Renal cortical epithelial cell (primary cell): ENCODE measurements around the gene CAMK2N2. TPM values are rescaled to one million over a fixed set of nuclear protein-coding genes. Genes with fewer than 3 reads are reported as not detected.

Experiments
- DNase-seq: peaks from one replicate; pipeline ENCODE4 v3.0.0-alpha.2; 2011; ENCODE audit warnings: low read depth
- total RNA-seq: library from RNA; depleted of rRNA; stranded (reverse); fragments of >200 nt; gene quantifications from 2 replicates; pipeline ENCODE4 v1.2.3, GENCODE V29; 2014

CAMK2N2 gene
- total RNA-seq, 1 donor from 2014 or later: 0.10 TPM

DNA sequence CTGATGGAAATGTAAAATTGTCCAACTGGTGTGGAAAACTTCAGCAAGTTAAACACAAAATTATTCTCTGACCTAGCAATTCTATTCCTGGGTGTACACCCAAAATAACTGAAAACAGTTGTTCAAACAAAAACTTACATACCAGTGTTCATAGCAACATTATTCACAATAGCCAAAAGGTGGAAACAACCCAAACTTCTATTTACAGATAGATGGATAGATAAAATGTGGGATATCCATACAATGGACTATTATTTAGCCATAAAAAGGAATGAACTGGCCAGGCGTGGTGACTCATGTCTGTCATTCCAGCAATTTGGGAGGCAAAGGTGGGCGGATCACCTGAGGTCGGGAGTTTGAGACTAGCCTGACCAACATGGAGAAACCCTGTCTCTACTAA is 38.8 kb downstream of the CAMK2N2 start:
- no peak for DNase-seq

DNA sequence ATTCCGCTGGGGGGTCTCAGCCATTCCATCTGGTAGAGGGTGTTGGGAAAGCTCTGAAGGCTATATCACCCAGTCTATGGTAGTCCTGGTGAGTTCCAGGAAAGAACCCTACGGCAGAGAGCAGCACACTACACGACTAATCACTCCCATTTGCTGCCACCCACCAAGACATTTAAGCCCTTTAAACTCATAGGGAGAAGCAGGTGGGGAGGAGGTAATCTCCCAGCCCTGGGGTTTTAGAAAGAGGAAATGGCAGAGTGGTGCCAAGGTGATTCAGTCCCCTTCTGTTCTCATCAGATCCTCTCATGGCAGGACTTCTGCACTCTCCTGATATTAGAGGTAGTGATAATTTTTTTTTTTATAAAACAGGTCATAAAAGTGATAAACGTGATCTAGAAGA is 42.5 kb downstream of the CAMK2N2 start:
- no peak for DNase-seq

DNA sequence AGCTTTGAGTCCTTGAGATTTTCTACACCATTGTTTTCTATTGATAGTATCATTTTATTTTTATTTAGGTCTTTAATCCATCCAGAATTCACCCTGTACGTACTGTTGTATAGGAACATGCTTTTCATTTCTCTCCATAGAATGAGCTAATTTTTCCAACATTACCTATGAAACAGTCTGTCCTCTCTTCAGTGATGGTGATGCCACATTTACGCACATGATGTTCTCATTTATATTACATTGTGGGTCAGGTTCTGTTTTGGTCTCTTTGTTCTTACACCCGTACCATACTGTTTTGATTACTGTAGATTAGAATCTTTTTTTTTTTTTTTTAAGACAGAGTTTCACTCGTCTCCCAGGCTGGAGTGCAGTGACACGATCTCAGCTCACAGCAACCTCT is 49.6 kb downstream of the CAMK2N2 start:
- DNase-seq: no peak

DNA sequence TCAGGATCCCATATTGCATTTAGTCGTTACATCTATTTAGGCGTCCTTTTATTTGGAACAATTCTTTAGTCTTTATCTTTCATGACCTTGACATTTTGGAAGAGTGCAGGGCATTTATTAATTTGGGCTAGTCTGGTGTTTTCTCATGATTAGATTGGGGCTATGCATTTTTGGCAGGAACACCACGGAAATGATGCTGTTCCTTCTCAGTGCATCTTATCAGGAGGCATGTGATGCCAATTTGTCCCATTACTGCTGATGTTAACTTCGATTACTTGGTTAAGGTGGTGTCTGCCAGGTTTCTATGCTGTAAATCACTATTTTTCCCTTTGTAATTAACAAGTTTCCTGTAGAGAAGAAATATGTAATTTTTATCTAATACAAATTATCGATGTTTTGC is 50.1 kb downstream of the CAMK2N2 start:
- no peak for DNase-seq

Other genes with a start within 250 kb of the CAMK2N2 start
- 12.0 and 93.6 TPM in 2 replicates for gene ABCC5, start 243.7 kb downstream of the CAMK2N2 start, total RNA-seq
- gene HTR3D, start 229.8 kb downstream of the CAMK2N2 start, total RNA-seq: 0.10 TPM in 1 of 2 replicates, not detected in the other
- gene HTR3C, start 208.5 kb downstream of the CAMK2N2 start, total RNA-seq: not detected in 2 replicates
- not detected in 2 replicates for gene HTR3E, start 164.5 kb downstream of the CAMK2N2 start, total RNA-seq
- gene EIF2B5, start 126.2 kb downstream of the CAMK2N2 start, total RNA-seq: 36.1 and 43.8 TPM in 2 replicates
- gene DVL3, start 106.2 kb downstream of the CAMK2N2 start, total RNA-seq: 16.8 and 63.6 TPM in 2 replicates
- gene AP2M1, start 86.7 kb downstream of the CAMK2N2 start, total RNA-seq: 299 and 523 TPM in 2 replicates
- gene ABCF3, start 75.4 kb downstream of the CAMK2N2 start, total RNA-seq: 17.9 and 53.3 TPM in 2 replicates
- gene VWA5B2, start 32.0 kb downstream of the CAMK2N2 start, total RNA-seq: 0.10 TPM in 1 of 2 replicates, not detected in the other
- 18.9 and 43.2 TPM in 2 replicates for gene ALG3, start 12.6 kb downstream of the CAMK2N2 start, total RNA-seq
- gene EEF1AKMT4, start 11.9 kb downstream of the CAMK2N2 start, total RNA-seq: 4.3 and 4.7 TPM in 2 replicates
- not detected in 2 replicates for gene ECE2, start 14.5 kb upstream of the CAMK2N2 start, total RNA-seq
- gene PSMD2, start 37.7 kb upstream of the CAMK2N2 start, total RNA-seq: 423 and 840 TPM in 2 replicates
- gene EIF4G1, start 53.1 kb upstream of the CAMK2N2 start, total RNA-seq: 195 and 527 TPM in 2 replicates
- 16.8 and 24.2 TPM in 2 replicates for gene FAM131A, start 76.0 kb upstream of the CAMK2N2 start, total RNA-seq
- gene CLCN2, start 100.1 kb upstream of the CAMK2N2 start, total RNA-seq: 1.7 and 3.5 TPM in 2 replicates
- gene POLR2H, start 100.2 kb upstream of the CAMK2N2 start, total RNA-seq: 97.3 and 161 TPM in 2 replicates
- gene THPO, start 116.7 kb upstream of the CAMK2N2 start, total RNA-seq: 0.35 and 0.69 TPM in 2 replicates
- 3.0 and 23.9 TPM in 2 replicates for gene CHRD, start 118.5 kb upstream of the CAMK2N2 start, total RNA-seq